PFSK-1 (cell line): ENCODE data around the gene ERGIC3.

Experiments used
- FOXP2 ChIP-seq: optimal IDR thresholded peaks from 2 replicates; pipeline ENCODE3; 2011; ENCODE audit warnings: borderline replicate concordance, control low read depth, inconsistent platforms; ENCODE audit not compliant: insufficient read depth; ENCODE audit errors: extremely low read length, extremely low read depth
- POLR2AphosphoS5 ChIP-seq: IDR thresholded peaks from 2 replicates; pipeline ENCODE4 v1.6.1; 2012; ENCODE audit warnings: low read depth, mild to moderate bottlenecking, control low read depth, low read length, moderate library complexity
- REST ChIP-seq, 2 experiments: IDR thresholded peaks; 2 replicates each; pipeline versions ENCODE4 v1.6.1 to v1.8.0; 2011 to 2012; ENCODE audit warnings: low read depth in 2 of 2, low read length in 2 of 2, control low read depth in 1 of 2, inconsistent platforms in 1 of 2, mild to moderate bottlenecking in 1 of 2, moderate library complexity in 1 of 2; ENCODE audit not compliant: insufficient read depth in 1 of 2
- SIN3A ChIP-seq: IDR thresholded peaks from 2 replicates; pipeline ENCODE4 v1.6.1; 2012; ENCODE audit warnings: mild to moderate bottlenecking, low read length, moderate library complexity, borderline replicate concordance; ENCODE audit not compliant: insufficient read depth
- TAF1 ChIP-seq: IDR thresholded peaks from 2 replicates; pipeline ENCODE4 v1.6.1; 2012; ENCODE audit warnings: low read length, control low read depth, borderline replicate concordance; ENCODE audit not compliant: insufficient read depth

The ERGIC3 gene

GRCh38 chr20:35518955-35519354 is 22.9 kb upstream of the ERGIC3 start:
- no peak for TF ChIP-seq FOXP2
- no peak for TF ChIP-seq TAF1
- no peak for TF ChIP-seq POLR2AphosphoS5
- no peak for TF ChIP-seq SIN3A
- TF ChIP-seq REST (IDR thresholded peaks at IDR 0.05; ENCODE audit: insufficient read depth in 1 of 2, low read depth in 2 of 2, low read length in 2 of 2), result no peak

GRCh38 chr20:35523298-35523888 is 18.5 kb upstream of the ERGIC3 start:
- no peak for TF ChIP-seq FOXP2
- TF ChIP-seq REST (IDR thresholded peaks at IDR 0.05; ENCODE audit: insufficient read depth in 1 of 2, low read depth in 2 of 2, low read length in 2 of 2), result no peak
- no peak for TF ChIP-seq TAF1
- no peak for TF ChIP-seq SIN3A
- TF ChIP-seq POLR2AphosphoS5, result no peak

- TF ChIP-seq TAF1 (no peak), REST (IDR thresholded peaks at IDR 0.05; ENCODE audit: insufficient read depth in 1 of 2, low read depth in 2 of 2, low read length in 2 of 2) (no peak), FOXP2 (no peak), POLR2AphosphoS5 (no peak), SIN3A (no peak)
These were observed 16.2 kb upstream of the ERGIC3 start for GRCh38 chr20:35525639-35526038.

- TF ChIP-seq REST (IDR thresholded peaks at IDR 0.05; ENCODE audit: insufficient read depth in 1 of 2, low read depth in 2 of 2, low read length in 2 of 2) (no peak), SIN3A (no peak), POLR2AphosphoS5 (no peak), FOXP2 (no peak), TAF1 (no peak)
These were observed 14.6 kb upstream of the ERGIC3 start for GRCh38 chr20:35527122-35527769.
